ENCODE results near the gene S100A6. TPM values are rescaled to one million over a fixed set of nuclear protein-coding genes. Genes with fewer than 3 reads are reported as not detected.

S100A6 gene
- total RNA-seq, 1 experiment from 2014 or later, result 19.2 TPM

GRCh38 chr1:153509729-153510354, 25.9 kb downstream of the S100A6 start:
- CTCF ChIA-PET, result interaction anchor here (0.7 to 5.5 kb wide), 16 partner anchors 8 to 188 kb away, joined by 3 to 36 read pairs (median 8); partner anchors contain the start of genes CHTOP, S100A1, S100A13 and S100A6
- no peaks in the 10 kb centered on the region for H3K36me3 Mint-ChIP-seq
- H3K9me3 Mint-ChIP-seq, result no peaks in the 10 kb centered on the region
- H3K4me1 Mint-ChIP-seq, result peaks cover 3% of the 10 kb centered on the region; the same call in 1 of the 2 replicates
- no peak overlapping the region for H3K4me3 Mint-ChIP-seq
- H3K27ac Mint-ChIP-seq, result no peak overlapping the region
- peak; percentile 62 for DNase-seq (ENCODE audit: low spot score)
- TF ChIP-seq SP1 (CRISPR knock-in tag; conservative IDR thresholded peaks at IDR 0.05) (no peak), CTCF (IDR thresholded peaks at IDR 0.05) (0 out of 2 replicates have a peak, but pooled peaks have one; percentile 28)
- POLR2A ChIA-PET, result no interaction called here
- H3K27me3 Mint-ChIP-seq (ENCODE audit: low read depth), result peaks cover 27% of the 10 kb centered on the region
- peak; percentile 29; the same call in 1 of the 2 replicates for ATAC-seq

GRCh38 chr1:153509036-153509435, 26.8 kb downstream of the S100A6 start:
- ChIA-PET POLR2A (no interaction called here), CTCF (interaction anchor here (1.0 to 5.5 kb wide), 8 partner anchors 14 to 154 kb away, joined by 3 to 33 read pairs (median 4); partner anchors contain the start of genes CHTOP, S100A13 and S100A4)
- H3K4me3 Mint-ChIP-seq, result no peak overlapping the region
- ATAC-seq (no peak), DNase-seq (ENCODE audit: low spot score) (no peak)
- no peak overlapping the region for H3K27ac Mint-ChIP-seq
- H3K9me3 Mint-ChIP-seq, result no peaks in the 10 kb centered on the region
- TF ChIP-seq, protein P1, sequence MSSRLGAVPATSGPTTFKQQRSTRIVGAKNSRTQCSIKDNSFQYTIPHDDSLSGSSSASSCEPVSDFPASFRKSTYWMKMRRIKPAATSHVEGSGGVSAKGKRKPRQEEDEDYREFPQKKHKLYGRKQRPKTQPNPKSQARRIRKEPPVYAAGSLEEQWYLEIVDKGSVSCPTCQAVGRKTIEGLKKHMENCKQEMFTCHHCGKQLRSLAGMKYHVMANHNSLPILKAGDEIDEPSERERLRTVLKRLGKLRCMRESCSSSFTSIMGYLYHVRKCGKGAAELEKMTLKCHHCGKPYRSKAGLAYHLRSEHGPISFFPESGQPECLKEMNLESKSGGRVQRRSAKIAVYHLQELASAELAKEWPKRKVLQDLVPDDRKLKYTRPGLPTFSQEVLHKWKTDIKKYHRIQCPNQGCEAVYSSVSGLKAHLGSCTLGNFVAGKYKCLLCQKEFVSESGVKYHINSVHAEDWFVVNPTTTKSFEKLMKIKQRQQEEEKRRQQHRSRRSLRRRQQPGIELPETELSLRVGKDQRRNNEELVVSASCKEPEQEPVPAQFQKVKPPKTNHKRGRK (CRISPR knock-in tag; IDR thresholded peaks at IDR 0.05; ENCODE audit: borderline replicate concordance), result no peak
- TF ChIP-seq ZNF138 (CRISPR knock-in tag; conservative IDR thresholded peaks at IDR 0.05) (no peak), PREB (CRISPR knock-in tag; IDR thresholded peaks at IDR 0.05; ENCODE audit: borderline replicate concordance) (no peak), ZBTB21 (CRISPR knock-in tag; IDR thresholded peaks at IDR 0.05; ENCODE audit: borderline replicate concordance) (no peak), FOXP4 (CRISPR knock-in tag; IDR thresholded peaks at IDR 0.05) (no peak), TEAD4 (CRISPR knock-in tag; IDR thresholded peaks at IDR 0.05) (no peak), TP53 (CRISPR knock-in tag; IDR thresholded peaks at IDR 0.05) (no peak), FOXK1 (CRISPR knock-in tag; IDR thresholded peaks at IDR 0.05) (no peak), ATF6 (CRISPR knock-in tag; IDR thresholded peaks at IDR 0.05) (no peak), KAT7 (CRISPR knock-in tag; IDR thresholded peaks at IDR 0.05; ENCODE audit: borderline replicate concordance) (no peak)
- TF ChIP-seq, protein P2, sequence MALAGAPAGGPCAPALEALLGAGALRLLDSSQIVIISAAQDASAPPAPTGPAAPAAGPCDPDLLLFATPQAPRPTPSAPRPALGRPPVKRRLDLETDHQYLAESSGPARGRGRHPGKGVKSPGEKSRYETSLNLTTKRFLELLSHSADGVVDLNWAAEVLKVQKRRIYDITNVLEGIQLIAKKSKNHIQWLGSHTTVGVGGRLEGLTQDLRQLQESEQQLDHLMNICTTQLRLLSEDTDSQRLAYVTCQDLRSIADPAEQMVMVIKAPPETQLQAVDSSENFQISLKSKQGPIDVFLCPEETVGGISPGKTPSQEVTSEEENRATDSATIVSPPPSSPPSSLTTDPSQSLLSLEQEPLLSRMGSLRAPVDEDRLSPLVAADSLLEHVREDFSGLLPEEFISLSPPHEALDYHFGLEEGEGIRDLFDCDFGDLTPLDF (CRISPR knock-in tag; IDR thresholded peaks at IDR 0.05), result no peak
- H3K27me3 Mint-ChIP-seq (ENCODE audit: low read depth), result peaks cover 19% of the 10 kb centered on the region
- H3K4me1 Mint-ChIP-seq, result peaks cover 3% of the 10 kb centered on the region; the same call in 1 of the 2 replicates
- no peaks in the 10 kb centered on the region for H3K36me3 Mint-ChIP-seq
